ENCODE measurements around the gene PCDH12.
"Not testable (repeated sequence)": the region's sequence is repeated elsewhere in the genome, so short reads cannot be mapped to it uniquely, and the experiment has no call there.

Gene PCDH12

DNA sequence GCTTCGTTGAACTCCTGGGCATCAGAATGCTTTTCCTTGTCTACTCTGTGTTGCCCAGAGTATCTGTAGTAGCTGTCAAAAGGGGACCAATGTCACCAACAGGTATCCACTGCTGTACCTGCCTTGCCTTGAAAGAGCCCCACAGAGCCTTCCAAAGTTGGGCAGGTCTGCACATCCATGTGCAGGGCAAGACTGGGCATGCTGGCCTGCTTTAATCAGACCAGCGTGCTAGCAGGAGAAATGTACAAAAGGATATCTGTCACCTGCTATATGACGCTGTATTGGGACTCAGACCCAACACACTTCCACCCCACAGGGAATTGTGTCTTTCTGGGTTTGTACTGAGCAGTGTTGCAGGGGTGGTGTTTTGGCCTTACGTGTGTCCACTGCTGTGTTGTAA lies 22.5 kb downstream of the PCDH12 start:
- DNase-seq: no peak

DNA sequence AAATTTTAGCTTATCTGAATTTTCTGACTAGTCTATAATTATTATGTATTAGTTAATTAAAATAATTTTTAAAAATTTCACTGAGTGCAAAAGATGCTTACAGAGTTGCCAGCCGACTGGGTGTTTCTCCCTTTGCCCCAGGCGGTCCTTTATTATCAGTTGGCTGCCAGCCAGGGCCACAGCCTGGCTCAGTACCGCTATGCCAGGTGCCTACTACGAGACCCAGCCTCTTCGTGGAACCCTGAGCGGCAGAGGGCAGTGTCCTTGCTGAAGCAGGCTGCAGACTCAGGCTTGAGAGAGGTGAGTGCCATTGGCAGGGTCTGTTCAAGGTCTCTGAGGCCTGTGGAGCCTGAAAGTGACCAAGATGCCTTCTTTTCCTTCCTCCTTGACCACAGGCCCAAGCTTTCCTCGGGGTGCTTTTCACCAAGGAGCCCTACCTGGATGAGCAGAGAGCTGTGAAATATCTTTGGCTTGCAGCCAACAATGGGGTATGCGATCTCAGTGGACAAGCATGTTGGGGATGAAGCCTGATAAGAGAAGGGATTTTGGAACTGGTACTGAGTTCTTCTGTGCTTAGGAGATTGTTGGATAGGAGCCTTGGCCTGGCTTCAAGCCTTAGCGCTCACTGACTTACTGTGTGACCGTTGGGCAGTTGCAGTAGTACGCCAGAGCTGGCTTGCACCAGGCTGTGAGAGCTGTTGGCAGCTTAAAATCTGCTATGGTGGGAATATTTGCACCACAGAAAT lies 23.7 kb downstream of the PCDH12 start:
- no peak for DNase-seq

DNA sequence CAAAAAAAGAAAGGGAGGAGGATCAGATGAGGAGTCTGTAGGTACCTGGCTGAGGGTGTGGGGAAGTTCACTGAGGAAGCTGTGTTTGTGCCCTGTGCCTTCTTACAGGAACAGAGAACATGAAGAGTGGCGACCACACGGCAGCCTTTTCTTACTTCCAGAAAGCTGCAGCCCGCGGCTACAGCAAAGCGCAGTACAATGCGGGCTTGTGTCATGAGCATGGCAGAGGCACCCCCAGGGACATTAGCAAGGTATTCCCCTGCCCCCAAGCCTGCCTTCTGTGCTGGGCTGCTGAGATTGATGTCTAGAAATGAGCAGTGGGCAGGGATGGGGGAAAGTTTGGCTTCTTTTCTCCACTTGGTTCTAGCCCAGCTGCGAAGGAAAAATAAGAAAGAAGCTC lies 24.9 kb downstream of the PCDH12 start:
- DNase-seq: no peak

DNA sequence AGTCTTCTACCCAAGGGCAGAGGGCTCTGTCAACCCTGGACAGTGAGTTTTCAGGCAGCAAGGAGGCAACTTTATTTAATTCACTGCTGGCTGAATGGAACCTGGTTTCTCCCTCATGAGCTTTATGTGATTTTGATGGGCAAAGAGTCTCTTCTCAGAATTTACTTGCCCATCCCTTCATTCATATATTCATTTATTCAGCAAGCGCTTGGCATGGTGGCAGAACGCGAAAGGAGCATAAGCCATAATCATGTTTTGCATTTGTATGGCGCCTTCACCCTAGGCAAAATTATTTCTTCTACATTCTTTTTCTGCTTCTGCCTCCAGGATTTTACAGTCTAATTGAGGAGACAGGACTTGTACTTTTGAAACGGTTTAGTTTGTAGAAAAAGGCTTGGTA lies 26.3 kb downstream of the PCDH12 start:
- DNase-seq: no peak

DNA sequence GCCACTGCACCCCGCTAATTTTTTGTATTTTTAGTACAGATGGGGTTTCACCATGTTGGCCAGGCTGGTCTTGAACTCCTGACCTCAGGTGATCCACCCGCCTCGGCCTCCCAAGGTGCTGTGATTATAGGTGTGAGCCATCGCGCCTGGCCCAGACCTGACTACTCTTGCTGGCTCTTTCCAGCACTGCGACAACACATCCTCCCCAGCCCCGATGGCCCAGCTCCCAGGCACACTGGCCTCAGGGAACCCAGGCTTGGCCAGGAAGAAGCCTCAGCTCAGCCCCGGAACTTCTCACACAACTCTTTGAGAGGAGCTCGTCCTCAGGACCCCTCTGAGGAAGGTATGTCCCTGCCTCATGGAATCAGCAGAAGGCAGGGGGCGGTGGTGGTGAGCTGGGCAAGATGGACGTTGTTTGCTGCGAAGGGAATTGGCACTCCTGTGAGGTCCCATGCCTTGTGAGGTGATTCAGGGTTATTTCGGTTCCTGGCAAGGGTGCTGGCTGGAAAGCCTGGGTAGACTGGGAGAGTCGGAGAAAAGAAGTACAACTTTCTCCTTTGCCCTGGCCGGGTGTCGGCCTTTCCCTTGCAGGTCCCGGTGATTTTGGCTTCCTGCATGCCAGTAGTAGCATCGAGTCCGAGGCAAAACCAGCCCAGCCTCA lies 28.5 kb downstream of the PCDH12 start:
- DNase-seq: no peak

DNA sequence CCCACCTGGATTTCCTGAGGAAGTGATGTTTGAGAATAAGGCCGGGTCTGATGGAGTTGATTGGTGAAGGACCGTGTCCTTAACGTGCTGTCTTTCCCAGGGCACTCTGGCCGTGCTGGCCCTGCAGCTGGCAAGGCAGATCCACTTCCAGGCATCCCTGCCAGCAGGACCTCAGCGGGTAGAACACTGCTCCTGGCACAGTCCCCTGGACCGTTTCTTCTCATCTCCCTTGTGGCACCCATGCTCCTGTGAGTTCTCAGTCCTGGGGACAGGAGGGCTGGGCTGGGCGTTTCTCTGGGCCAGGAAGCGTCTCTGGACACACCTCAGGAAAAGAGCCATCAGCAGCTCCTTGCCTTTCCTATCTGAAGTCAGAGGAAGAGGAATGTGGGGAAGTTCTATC lies 30.0 kb downstream of the PCDH12 start:
- DNase-seq: no peak

DNA sequence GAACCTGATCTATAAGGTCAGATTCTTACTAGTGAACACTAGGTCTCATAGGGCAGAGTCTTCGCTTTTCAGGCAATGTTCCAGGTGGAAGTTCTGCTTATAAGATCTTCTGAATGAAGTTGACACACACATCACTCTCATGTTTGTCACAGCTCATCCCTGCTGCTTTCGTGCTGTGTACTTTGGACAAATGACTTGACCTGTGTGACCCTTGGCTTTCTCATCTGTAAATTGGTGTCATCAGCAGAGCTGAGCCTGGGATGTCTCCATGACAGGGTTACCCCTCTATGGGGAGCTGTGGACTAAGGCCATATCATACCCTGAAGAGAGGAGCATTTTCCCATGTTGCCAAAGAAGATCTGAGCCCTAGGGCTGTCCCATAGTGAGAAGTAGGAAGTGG lies 31.6 kb downstream of the PCDH12 start:
- DNase-seq: no peak

DNA sequence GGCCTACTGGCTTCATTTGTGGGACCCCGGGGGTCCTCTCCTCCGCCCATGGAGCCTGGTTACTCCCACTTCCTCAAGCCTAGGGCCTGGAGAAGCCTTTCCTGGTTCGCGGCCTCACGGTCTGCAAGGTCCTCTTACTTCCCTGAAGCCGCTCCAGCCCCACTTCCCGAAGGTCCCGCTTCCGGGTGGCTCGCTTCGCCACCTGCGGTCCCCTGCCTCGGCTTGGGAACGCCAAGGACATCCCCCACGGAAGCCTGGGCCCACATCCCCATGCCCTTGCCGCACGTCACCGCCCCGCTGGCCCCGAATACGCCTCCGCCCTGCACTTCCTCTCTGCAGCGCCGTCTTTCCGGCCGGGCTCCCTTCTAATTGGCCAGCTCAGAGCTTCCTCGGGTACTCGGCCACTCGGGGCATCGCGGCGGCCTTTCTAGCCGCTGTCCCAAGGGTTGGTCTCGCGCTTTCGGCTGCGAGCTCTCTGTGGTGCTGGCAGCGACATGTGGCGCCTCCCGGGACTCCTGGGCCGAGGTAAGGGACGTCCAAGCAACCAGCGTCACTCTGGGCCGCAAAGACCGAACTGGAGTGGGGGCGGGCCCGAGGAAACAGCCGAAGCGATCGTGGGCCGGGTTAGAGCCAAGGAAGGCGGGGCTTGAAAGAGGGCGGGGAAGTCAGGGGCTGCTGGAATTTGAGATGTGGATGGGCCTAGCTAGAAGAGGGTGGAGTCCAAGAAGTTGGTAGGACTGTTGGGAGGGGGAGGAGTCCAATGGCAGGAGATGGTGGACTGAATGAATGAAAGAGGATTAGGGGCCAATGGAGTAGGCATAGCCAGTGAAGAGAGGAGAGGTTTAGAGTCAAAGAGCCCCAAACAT lies 34.3 kb downstream of the PCDH12 start, which contains the start of gene DELE1:
Gene DELE1 (plus strand): TSS at position 424 of the 866 bp plus-strand sequence. CDS start 71 bp downstream, at position 495.
- DNase-seq: peak; percentile 86

DNA sequence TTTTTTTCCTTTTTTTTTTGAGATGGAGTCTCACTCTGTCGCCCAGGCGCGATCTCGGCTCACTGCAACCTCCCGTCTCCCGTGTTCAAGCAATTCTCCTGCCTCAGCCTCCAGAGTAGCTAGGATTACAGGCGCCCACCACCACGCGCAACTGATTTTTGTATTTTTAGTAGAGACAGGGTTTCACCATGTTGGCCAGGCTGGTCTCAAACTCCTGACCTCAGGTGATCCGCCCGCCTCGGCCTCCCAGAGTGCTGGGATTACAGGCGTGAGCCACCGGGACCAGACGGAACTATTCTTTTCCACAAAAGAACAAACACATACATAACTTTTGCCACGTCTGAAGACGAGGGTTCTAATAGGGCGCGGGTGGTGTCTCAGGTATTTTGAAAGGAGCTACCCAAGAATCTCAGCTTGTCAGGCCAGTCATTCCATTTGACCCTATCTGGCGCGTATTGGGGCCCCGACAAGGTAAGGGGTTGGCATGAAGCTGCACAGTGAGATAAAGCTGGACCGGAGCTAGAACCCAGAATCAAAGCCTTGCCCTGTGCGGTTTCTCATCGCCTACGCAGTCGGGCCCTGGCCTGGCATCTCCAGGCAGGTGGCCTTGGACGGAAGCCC lies 35.1 kb downstream of the PCDH12 start:
- not testable (repeated sequence) for DNase-seq

DNA sequence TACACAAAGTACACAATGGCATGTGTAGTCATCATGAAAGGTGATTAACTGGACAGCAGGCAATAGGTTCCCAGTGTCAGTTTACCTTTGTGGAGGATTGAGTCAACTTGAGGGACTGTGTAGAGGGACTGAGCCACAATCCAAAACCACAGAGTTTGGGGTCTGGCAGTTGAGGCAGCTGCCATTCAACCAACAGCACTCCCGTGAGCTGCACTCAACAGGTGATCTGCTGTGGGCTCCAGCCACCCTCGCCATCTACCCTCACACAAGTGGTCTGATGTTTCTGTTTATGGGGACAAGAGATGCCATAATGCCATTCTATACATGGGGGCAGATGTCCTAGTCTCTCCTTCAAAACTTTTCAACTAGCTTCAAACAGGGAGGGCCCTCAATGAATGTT lies 37.2 kb downstream of the PCDH12 start:
- no peak for DNase-seq

DNA sequence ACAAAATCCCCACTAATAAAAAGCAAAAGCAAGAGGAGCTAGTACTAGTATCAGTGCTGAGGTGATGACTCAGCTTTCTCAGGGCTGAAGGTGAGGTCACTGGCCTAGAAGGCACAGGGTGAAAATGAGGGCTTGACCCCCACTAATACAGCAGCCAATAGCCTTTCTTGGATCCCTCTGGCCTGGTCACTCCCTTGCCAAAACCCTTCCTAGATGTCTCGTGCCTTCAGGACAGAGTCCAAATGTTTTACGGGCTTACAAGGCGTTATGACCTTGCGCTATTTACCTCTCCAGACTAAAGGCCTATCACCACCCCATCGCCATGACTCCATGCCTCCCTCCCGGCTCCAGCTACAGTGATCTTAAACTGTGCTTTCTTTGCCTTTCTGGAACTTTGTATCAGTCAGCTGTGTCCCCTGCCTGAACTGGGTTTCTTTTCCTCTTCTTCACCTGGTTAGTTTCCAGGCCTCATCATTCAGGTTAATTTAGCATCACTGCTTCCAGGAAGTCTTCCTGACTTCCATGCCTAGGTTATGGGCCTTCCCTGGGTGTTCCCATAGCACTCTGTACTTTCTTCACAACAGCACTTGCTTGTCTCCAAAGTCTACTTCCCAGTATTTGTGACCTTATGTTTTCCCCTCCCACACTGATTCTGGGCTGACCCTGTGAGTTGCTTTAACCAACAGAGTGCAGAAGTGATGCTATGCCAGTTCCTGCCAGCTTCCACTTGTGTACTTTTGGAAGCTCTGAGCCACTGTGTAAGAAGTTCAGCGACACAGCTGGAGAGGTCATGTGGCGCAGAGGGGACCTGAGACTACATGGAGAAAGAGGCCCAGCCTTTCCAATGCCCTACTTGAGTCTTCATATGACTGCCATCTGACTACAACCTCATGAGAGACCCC lies 38.5 kb downstream of the PCDH12 start:
- DNase-seq: no peak

DNA sequence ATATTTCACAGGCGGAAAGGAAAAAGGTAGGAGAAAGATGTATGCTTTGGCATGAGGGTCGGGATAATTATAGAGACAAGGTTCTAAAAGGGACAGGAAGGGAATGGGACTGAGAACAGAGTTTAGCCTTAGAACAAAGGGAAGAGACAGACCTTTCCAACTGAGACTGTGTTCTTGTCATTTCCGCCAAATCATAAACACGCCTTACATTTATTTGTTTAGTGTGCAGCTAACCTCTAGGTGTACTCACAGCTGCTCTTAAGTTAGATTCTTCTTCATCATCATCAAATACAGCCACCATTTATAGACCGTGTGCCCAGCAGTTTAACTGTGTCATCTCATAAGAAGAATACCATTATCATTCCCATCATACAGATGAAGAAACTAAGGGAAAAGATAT lies 40.2 kb downstream of the PCDH12 start:
- DNase-seq: no peak

DNA sequence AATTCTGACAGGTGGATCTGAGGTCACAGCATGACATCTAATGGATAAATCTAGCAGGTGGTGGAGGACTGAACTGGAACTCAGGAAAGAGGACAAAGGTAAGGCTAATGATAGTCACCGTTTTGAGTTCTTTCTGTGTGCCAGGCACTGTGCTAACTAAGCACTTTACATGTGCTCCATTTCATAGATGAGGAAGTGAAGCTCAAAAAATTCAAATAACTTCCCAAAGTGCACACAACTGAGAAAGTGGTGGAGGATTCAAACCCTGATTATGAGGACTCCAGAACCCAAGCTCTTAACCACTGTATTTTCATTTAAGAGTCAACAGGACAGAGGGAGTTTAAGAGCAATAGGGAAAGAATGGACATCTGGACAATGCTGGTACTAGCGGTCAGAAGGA lies 41.5 kb downstream of the PCDH12 start:
- no peak for DNase-seq

DNA sequence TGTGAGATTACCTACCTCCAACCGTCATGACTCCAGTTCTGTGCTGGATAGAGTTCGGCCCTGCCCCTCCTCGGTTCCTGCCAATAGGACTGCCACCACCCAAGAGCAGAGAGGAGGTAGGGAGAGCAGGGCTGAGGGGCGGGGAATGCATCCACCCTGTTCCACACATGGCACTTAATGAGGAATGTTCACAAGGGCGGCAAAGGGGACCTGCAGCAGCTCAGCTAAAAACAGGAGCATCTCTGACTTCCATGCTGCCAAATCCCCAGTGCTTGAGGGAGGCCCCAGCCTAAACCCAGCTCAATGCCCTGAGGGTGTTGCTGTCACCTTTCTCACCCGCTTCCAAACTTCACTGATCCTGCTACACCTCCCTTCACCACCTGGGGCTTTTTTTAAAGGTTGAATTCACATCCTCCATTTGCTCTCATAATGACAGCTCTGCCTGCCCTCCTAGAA lies 42.1 kb downstream of the PCDH12 start:
- no peak for DNase-seq

DNA sequence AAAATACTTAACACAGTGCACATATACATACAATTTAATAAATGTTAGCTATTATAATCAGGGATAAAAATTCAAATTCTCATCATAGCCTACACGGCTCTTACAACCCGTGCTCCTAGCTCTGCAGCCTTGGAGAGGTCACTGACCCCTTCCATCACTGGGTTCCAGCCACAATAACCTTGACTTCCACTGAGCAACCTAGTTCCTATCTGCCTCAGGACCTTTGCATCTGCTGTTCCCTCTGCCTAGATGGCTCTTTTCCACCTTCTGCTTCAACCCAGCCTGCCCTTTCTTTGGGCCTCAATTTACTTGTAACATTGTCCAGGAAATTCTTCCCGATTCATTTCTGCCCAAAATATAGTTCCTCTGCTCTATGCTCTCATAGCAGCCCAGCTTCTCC lies 43.2 kb downstream of the PCDH12 start:
- no peak for DNase-seq

DNA sequence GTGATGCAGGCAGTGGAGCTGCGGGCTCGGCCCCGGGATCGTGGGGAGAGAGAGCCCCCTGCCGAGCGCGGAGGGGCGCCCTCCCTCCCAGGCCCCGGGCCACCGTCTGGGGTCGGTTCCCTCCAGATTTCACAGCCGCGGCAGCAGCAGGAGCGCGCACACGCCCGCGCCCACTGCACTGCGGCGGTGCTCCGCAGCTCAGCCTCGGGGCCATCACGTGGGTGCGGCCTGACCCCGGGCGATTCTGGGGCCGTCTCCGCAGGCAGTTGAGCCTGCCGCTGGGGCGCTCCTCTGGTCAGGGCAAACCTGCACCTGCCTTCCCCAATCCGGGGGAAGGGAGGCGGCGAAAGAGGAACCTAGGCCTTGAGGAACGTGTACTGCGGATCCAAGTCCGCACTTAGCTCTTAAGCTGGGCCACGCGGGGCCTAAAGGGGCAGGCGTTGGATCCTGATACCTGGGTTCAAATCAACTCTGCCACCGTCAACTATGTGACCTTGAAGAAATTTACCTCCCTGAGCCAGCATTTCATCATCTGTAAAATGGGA lies 43.7 kb downstream of the PCDH12 start:
- DNase-seq: no peak

DNA sequence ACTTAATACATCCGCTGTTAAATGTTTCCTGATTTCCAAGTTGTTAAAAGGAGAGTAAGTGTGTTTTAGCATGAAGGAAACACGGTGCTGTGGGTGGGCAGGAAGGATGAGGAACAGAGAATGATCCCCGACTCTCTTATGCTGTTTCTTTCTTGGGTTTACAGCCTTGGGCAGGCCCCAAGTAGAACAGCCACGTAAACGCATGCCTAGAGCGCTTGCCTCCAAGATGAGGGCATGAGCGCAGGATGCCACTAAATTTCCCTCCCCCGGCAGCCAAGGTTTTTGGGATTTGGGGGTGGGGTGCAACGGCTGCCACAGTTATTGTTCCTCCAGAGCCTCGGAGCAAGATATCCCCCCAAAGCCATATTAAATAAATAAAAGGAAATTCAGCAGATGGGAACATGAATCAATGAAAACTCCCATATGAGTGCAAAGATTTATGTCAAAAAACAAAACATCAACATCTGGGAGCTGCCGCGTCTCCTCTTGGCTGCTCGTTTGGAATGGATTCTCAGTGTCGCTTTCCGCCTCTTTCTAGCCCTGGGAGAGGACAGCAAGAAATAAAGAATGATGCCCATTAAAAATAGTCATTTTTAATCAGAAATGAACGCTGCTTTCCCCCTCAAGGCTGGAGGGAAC lies 44.3 kb downstream of the PCDH12 start:
- no peak for DNase-seq

DNA sequence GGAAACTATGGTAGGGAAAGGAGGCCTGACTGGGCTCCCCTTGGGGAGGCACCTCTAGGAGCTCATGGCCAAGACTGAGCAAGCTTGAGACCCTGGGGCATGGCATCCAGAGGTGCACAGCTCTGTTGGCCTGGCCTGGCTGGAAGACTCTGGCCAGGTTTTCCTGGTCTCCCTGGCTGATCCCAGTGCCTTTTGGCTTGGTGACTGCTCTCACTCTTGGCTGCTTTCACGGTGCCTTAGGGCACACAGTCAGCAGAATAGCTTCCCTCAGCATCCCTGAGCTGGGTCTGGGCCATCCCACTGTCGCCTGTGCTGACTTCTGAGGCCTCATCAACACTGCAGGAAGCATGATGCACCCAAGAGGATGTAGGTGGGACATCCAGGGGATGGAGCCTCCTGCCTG lies 47.7 kb downstream of the PCDH12 start:
- DNase-seq: no peak

DNA sequence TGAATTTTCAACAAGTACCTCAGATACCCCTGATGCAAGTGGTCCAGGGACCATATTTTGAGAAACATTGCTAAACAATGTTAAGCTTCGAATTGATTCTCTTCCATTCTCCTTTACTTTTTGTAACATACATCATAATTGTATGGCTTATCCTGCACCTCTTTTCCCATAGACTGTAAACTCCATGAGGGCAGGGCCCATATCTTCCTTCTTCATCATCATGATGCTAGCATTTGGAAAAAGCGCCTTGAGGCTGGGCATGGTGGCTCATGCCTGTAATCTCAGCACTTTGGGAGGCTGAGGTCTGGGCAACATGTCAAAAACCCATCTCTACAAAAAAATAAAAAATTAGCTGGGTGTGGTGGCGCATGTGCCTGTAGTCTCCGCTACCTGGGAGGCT lies 48.8 kb downstream of the PCDH12 start:
- no peak for DNase-seq

DNA sequence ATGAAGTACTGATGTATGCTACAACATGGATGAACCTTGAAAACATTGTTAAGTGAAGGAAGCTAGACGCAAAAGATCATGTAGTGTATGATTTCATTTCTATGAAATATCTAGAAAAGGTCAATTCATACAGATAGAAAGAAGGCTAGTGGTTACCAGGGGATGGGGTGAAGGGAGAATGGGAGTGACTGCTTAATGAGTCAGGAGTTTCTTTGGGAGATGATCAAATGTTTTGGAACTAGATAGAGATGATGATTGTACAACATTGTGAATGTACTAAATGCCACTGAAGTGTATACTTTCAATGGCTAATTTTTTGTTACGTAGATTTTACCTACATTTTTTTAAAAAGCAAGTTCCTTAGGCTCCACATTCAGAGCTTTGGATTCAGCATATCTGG lies 49.2 kb downstream of the PCDH12 start:
- DNase-seq: no peak

DNA sequence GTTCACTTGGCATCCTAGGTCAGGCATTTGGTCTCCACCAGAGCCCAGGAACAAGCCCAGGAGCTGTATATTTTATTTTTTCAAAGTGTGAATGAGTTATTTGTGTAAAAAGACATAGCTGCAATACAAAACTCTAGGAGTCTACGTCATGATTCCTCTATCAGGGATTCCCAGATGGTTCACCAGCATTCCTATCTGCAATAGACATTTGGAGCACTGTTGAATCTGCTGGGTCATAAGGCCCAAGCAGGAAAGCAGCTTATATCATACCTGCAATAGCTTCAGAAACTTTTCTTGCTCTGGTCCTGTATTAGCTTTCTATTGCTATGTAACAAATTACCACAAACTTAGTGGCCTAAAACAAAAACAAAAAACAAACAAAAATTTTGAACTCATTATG lies 51.0 kb downstream of the PCDH12 start:
- DNase-seq: no peak
